Measurements from ENCODE around the gene STX1A.

DNA sequence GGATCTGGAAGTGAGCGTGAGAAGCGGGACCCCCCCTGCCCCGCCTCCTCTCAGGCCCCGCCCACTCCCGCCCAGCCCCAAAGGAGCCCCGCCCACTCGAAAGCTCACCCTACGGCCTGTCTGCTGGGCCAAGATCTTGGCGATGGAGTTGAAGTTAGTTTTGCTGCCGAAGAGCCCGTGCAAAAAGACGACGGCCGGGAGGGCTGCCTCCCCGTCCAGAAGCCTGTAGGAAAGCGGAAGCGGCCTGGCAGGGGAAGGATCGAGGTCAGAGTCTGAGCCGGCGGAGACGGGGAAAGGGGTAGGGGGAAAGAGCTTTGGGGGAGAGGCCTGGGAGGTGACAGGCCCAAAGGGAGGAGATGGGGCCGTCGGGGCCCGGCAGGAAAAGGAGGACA is 18.7 kb upstream of the STX1A start:
- TF ChIP-seq, protein P1, sequence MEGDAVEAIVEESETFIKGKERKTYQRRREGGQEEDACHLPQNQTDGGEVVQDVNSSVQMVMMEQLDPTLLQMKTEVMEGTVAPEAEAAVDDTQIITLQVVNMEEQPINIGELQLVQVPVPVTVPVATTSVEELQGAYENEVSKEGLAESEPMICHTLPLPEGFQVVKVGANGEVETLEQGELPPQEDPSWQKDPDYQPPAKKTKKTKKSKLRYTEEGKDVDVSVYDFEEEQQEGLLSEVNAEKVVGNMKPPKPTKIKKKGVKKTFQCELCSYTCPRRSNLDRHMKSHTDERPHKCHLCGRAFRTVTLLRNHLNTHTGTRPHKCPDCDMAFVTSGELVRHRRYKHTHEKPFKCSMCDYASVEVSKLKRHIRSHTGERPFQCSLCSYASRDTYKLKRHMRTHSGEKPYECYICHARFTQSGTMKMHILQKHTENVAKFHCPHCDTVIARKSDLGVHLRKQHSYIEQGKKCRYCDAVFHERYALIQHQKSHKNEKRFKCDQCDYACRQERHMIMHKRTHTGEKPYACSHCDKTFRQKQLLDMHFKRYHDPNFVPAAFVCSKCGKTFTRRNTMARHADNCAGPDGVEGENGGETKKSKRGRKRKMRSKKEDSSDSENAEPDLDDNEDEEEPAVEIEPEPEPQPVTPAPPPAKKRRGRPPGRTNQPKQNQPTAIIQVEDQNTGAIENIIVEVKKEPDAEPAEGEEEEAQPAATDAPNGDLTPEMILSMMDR (IDR thresholded peaks at IDR 0.05), result no peak
- TF ChIP-seq ZFX (IDR thresholded peaks at IDR 0.05; ENCODE audit: borderline replicate concordance), result no peak
